SH-SY5Y (cell line): ENCODE data around the gene SLC24A3.

Experiments
- GATA2 ChIP-seq: IDR thresholded peaks from 2 replicates; pipeline ENCODE4 v1.6.1; 2011; ENCODE audit warnings: mild to moderate bottlenecking, low read depth, low read length
- GATA3 ChIP-seq: IDR thresholded peaks from 2 replicates; pipeline ENCODE4 v1.6.1; 2011; ENCODE audit warnings: low read depth, mild to moderate bottlenecking, low read length, moderate library complexity

The SLC24A3 gene

DNA sequence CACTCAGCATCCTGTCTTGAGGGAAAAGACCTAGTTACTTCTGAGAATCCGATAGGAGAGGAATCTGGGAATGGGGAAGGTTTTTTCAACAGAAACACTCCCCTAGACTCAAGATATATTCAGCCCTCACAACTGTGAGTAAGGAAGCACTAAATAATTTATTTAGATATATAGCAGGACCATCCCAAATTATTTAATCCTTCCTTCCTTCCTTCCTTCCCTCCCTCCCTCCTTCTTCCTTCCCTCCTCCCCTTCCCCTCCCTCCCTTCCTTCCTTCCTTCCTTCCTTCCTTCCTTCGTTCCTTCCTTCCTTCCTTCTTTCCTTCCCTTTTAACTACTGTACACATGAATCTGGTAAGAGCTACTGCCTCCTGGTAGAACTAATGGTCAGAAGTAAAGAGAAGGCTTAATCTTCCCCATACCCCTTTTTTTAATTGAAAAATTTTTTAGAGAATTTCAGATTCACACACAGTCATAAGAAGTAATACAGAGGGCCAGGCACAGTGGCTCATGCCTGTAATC, 10.1 kb downstream of the SLC24A3 start:
- TF ChIP-seq GATA2 = no peak
- no peak for TF ChIP-seq GATA3

DNA sequence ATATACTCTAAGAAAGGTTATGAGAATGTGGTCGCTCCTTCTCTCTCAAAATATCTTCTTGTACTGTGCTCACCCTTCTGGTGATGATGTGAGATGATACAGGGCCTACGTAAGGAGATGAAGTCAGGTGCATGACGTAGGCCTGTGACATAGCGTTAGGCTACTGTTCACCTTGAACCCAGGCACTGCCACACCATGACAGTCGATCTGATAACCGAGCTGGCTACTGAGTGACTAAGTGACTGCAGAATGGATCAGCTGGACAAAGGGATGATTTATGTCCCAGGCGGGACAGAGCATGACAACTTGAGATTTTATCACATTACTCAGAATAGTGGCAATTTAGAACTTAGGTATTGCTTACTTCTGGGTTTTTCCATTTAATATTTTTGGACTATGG, 11.2 kb downstream of the SLC24A3 start:
- TF ChIP-seq GATA2 (no peak), GATA3 (no peak)

- no peak for TF ChIP-seq GATA3
- no peak for TF ChIP-seq GATA2
These were observed 19.1 kb downstream of the SLC24A3 start for GRCh38 chr20:19231359-19232035.

DNA sequence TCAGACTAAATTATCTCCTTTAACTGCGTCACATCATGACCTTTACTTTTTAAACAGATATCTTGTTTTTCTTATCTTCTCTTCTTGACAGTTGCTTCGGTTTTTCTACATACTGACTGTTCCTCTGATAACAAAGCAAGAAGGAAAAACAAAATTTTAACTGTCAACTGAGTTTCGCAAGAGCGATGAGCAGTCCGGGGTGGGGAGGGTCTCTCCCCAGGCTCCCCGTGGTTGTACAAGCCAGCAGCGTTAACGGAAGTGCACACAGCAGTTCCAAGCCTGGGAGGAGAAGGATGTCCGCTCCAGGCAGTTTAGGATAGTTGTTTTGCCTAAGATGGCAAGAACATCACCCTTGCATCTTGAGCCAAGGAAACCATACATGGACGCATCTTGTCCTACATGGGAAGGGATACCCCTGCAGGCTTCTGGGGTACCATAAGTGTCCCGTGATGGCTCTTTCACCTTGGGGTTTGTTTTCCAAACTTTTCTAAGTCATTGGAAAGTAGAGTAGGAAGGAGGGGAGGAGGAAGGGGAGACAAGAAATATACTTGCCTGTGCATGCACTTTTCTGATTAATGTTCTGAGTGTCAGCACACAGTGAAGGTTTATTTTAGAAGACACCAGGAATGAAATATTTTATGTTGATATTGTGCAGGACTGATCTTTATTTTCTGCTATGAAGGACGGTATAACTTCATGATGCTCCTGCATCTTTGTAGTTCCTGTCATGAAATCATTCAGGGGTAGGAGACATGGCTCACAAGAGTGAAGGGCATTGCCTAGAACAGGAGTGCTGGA, 20.8 kb downstream of the SLC24A3 start:
- no peak for TF ChIP-seq GATA2
- TF ChIP-seq GATA3 = no peak

DNA sequence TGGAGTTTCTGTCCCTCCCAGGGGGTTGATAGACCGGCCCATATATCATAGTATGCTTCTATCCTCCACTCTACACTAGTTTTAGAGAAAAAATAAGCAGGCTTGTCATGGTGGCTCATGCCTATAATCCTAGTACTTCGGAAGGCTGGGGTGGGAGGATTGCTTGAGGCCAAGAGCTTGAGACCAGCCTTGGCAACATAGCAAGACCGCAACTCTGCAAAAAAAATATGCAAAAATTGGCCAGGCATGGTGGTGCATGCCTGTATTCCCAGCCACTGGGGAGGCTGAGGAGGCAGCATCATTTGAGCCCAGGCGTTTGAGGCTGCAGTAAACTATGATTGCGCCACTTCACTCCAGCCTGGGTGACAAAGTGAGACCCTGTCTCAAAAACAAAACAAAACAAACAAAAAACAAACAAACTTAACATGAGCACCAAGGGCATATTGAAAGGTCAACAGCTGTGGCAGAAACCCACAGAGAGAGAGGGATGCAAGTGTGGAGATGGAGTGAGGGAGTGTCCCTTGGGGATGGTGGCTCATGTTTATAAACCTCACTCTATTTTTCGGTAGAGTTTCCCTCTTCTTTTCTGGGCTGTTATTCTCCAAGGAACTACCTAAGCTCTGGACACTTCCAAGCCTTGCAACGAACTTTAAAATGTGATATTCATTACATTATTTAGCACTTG, 24.1 kb downstream of the SLC24A3 start:
- TF ChIP-seq GATA3 (no peak), GATA2 (no peak)

DNA sequence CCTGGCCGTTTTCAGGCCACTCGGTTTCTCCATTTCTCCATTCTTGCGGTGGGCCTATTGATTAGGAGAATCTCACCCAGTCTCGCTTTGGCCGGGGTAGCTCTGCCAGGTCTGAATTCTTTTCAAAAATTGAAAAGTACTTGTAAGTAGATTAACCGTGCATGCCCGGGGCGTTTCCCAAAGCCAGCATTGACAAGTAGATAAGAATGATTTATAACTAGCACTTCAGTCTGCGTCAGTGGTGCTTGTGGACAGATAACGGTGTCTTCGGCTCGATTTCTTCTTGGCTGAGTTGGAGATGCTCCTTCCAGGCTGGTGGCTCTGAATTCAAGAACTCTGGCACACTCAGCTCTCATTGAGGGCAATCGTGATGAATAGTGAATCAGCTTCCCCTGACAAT, 29.0 kb downstream of the SLC24A3 start:
- TF ChIP-seq GATA3 (no peak), GATA2 (no peak)

GRCh38 chr20:19244291-19244690, 31.8 kb downstream of the SLC24A3 start:
- TF ChIP-seq GATA2 (no peak), GATA3 (no peak)

GRCh38 chr20:19249106-19249879, 36.9 kb downstream of the SLC24A3 start:
- TF ChIP-seq GATA3 (no peak), GATA2 (no peak)

GRCh38 chr20:19250346-19250745, 37.9 kb downstream of the SLC24A3 start:
- no peak for TF ChIP-seq GATA3
- TF ChIP-seq GATA2 = no peak

DNA sequence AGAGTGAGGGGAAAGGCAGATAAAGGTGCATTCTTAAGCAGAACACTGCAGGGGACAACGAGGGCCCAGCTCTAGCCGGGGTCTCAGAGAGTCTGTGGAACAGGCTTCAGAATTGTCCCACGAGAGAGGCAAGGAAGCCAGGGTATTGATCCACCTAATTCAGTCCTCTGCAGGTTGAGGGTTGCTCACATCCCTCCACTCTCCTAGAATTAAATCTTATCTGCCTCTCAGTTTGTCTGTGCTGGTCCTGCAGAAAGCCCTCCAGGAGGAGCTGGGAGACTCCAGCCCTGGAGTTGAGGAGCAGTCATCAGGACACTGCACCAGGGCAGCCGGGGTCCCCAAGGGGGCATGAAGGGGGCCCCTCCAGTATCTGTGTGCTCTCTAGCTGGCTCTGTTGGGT, 39.1 kb downstream of the SLC24A3 start:
- no peak for TF ChIP-seq GATA3
- no peak for TF ChIP-seq GATA2

GRCh38 chr20:19251958-19252357, 39.5 kb downstream of the SLC24A3 start:
- TF ChIP-seq GATA2 (no peak), GATA3 (no peak)

GRCh38 chr20:19252451-19253120, 40.1 kb downstream of the SLC24A3 start:
- TF ChIP-seq GATA2 (no peak), GATA3 (no peak)

- no peak for TF ChIP-seq GATA3
- no peak for TF ChIP-seq GATA2
These were observed 40.9 kb downstream of the SLC24A3 start for GRCh38 chr20:19253316-19253715.
